ENCODE data around the gene FAM131C.
A peak's percentile ranks its signal among the peaks of the same experiment; 100 is the strongest.
"Not testable (repeated sequence)": the region's sequence is repeated elsewhere in the genome, so short reads cannot be mapped to it uniquely, and the experiment has no call there.

FAM131C gene, protein sequence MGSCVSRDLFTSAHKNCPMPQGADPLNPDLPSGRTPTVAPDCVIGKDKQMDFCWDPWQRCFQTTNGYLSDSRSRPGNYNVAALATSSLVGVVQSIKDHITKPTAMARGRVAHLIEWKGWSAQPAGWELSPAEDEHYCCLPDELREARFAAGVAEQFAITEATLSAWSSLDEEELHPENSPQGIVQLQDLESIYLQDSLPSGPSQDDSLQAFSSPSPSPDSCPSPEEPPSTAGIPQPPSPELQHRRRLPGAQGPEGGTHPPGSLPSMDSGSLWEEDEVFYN

DNA sequence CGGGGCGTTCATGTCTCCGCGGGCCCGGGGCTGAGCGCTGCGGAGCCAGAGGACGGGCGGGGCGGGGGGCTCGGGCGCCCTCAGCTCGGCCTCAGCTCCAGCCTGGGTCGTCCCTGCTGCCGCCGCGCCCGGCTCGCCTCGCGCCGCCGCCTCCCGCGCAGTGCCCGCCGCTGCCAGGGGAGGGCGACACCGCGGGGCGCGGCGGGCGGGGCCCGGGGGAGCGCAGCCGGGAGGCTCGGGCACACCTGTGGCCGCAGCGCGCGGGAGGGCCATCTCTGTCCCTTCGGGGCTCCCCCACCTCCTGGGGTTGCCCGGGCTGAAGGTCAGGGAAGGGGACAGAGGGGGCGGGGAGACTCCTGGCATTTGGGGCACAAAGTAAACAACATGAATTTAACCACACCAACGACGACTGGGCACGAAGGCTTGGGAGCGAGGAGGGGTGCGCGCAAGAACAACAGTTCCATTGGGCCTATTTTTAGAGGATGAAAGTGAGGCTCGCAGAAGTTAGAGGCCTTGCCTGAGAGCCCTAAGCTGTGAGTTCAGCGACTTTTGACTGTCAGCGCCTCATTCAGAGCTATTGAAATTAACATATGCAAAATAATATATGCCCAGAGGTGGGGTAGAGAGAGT lies at the start of gene FAM131C:
TSS of gene FAM131C (minus strand) at position 162 of the 630 bp plus-strand sequence. CDS start 209 bp downstream, outside the sequence.
- DNase-seq, result peak; percentile 46

DNA sequence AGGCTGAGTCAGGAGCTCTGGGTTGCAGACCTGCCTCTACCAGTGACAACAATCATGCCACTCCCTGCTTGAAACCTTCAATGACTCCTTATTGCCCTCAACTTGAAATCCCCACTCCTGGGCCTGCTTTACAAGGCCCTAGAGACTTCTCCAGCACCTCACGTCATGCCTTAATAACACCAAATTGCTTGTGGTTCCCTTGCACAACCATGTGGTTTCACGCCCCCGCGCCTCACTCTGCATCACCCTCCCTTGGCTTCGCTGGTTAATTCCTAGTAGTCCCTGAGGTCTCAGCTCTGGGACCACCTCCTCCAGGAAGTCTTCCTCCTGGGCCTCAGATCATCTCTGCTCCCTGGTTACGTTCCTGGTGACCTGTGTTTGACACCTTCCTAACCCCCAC lies 49.5 kb upstream of the FAM131C start:
- DNase-seq, result no peak

DNA sequence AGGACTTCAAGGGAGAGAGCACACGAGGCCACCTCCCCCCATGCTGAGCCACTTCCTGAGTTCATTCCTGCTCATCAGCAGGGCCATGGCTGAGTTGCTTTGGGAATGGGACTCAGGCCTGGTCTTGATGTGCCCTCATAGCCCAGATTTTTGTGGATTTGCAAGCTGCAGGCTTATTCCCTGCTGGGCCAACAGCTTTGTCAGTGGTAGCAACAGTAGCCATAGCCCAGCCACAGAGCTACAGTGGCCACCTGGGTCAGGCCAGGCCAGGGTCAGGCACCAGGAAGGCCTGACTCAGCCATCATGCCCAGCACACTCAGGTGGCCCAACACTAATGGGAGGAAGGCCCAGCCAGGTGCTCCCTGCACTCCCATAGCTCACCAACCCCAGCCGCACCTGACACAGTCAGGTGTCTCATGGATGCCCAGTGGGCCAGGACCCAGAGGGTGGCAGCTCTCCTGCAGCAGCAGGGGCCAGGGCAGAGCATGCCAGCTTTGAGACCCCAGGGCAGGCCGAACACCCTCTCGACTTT lies 49.0 kb upstream of the FAM131C start:
- DNase-seq, result no peak

DNA sequence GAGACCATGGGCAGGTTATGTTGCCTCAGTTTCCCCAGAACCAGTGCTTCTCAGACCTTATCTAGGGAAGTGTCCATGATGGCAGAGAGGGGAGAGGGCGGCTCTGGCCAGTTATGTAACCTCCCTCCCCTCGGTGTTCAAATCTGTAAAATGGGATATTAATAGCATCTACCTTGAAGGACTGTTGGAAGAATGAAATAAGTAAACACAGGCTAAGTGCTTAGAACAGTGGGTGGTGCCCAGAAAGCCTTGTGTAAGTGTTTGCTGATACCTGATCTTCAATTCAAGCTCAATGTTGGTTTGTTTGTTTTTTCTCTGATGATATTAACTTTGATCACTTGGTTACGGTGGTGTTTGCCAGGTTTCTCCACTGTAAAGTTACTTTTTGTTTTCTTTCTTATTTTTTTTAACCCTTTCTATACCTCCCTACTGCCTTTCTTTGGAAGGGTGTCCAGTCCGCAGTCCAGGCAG lies 47.5 kb upstream of the FAM131C start:
- no peak for DNase-seq

DNA sequence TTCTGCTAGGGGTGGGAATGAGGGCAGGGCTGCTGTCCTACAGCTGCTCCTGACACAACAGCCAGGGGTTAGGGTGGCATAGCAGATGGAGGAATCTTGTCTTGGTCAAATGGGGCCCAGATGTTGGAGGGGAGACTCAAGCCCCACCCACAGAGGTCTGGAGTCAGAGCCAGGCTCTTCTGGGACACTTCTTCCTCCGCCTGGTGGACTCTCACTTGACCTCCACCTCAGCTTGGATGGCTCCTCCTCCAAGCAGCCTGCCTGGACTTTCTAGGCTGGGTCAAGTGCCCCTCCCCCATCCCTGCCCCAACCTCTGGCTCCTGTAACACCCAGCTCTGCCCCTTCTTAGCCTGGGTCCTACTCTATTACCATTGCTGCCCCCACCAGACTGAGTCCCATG lies 47.0 kb upstream of the FAM131C start:
- DNase-seq, result no peak

DNA sequence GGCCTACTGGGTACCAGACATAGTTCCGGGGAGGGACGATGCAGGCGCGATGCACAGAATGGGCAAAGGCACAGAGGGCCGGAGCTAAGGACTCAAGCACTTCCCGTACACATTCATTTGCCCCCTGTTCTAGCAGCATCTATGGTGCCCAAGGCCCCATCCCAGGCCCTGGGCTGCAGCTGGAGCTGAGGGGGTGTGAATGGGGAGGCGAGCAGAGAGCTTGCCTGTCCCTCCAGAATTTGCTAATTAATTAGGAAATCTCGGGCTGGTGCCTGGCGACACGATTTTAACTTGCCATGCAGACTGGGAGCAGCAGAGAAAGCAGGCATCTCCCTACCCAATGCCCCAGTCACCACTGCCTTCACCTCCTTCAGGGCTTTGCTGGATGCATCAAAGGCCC lies 46.5 kb upstream of the FAM131C start:
- DNase-seq, result no peak

DNA sequence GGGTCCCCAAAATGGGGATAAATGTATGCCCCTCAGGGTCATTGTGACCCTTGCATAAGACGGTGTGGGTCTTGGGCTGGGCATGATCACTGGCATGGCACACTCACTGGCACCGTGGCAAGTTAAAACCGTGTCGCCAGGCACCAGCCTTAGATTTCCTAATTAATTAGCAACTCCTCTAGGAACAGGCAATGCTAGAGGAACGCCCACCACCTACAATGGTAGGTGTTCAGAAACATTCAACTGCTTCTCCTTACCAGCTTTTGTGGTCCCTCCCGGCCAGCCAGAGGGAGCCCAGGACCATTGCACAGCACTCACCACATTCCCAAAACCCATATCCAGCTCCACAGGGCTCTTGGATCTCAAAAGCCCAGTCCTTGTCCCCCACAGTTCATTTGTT lies 46.1 kb upstream of the FAM131C start:
- no peak for DNase-seq

DNA sequence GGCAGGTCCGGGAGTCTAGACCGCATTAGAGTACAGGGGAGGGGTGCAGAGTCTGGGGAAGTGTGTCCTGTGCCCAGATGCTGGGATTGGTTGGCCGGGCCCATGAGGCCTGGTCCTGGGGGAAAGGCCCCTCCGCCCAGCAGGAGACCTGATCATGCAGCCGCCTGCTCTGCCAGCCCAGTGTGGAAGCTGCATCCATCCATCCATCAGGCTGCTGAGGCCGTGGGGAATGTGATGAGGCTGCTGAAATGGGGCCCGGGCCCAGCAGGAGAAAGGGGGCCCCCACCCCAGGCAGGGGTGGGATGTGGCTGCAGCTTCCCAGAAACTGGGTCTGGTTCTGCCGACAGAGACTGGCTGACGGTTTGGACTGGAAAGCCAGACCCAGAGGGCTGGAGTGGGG lies 45.3 kb upstream of the FAM131C start:
- DNase-seq, result no peak

DNA sequence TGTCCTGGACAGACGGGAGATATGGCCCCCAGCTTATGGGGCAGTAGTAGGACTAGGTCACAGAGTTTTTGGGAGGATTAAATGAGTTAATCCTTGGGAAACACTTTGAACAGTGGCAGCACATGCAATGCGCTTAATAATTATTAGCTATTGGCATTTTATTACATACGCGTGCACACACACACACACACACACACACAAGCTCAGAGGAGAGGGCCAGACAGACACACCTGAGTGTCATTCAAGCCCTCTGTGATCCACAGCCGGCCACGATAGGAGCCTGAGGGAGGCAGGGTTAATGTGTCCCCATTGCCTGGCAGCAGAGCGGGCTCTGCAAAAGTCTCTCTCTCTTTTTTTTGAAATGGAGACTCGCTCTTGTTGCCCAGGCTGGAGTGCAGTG lies 44.5 kb upstream of the FAM131C start:
- DNase-seq, result no peak

DNA sequence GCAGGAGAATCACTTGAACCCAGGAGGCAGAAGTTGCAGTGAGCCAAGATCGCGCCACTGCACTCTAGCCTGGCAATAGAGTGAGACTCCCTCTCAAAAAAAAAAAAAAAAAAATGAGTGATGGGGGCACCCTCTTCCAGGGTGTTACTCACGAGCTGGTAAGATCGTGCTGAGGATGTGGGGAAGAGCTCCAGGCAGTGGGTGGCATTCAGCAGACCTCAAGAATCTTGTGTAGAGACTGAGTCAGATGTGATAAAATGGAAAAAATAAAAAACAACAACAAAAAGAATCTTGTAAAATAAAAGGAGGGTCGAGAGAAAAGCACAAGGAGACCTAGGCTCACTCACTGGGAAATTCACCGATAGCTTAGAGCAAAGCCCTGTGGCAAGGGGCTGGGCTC lies 43.9 kb upstream of the FAM131C start:
- no peak for DNase-seq

DNA sequence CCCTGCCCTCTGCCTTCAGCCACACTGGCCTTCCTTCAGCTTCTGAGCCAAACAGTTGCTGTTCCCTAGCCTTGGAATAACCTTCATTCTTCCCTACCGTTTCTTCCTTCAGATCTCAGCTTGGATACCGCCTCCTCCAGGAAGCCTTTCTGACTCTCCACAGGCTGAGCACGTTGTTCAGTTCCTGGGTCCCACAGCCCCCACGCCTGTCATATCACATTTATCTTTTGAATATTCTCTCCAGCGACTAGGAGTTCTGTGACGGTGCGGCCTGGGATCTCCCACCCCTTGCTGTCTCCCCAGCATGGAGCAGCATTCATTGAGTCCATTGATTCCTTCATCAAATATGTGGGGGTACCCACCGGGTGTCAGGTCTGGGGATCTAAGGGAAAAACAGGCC lies 43.2 kb upstream of the FAM131C start:
- no peak for DNase-seq

DNA sequence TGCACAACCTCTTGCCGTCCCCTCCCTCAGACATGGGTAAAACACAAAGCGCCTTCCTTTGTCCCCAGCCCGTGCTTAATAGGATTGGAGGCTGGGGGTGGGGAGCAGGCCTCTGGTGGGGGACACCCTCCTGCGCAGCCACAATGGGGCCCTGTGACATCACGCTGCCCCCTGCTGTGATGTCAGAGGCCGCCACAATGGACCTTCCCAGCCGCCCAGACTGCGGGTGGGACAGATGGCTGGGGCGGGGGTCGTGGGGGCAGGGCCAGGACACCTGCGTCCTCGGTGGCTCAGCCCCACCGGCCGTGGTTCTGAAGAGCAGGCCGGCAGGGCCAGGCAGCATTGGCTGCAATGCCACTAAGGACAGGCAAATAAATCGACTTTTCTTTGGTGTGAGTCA lies 42.6 kb upstream of the FAM131C start:
- DNase-seq, result no peak

DNA sequence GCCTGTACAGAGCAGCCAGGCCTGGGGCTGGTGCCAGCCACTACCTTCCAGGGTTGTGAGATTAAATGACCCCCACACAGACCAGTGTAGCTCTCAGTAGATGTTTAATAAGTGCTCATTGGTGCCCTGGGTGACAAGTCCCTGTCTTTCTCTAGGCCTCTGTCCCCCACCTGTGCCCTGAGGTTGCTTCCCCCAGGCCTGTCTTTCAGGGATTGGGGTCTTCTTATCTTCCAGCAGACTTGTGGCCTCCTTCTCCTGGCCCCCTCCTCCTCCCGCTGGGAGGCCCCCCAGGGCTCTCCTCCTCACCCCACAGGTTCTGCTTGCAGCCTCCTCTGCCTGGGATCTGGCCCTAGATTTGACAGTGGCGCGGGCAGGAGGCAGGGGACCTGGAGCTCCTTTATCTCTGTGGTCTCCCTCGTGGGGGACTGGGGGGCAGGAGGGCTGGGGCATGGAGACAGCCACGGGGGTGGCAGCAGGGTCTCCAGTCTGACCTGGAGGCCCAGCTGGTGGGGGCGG lies 42.1 kb upstream of the FAM131C start:
- no peak for DNase-seq

DNA sequence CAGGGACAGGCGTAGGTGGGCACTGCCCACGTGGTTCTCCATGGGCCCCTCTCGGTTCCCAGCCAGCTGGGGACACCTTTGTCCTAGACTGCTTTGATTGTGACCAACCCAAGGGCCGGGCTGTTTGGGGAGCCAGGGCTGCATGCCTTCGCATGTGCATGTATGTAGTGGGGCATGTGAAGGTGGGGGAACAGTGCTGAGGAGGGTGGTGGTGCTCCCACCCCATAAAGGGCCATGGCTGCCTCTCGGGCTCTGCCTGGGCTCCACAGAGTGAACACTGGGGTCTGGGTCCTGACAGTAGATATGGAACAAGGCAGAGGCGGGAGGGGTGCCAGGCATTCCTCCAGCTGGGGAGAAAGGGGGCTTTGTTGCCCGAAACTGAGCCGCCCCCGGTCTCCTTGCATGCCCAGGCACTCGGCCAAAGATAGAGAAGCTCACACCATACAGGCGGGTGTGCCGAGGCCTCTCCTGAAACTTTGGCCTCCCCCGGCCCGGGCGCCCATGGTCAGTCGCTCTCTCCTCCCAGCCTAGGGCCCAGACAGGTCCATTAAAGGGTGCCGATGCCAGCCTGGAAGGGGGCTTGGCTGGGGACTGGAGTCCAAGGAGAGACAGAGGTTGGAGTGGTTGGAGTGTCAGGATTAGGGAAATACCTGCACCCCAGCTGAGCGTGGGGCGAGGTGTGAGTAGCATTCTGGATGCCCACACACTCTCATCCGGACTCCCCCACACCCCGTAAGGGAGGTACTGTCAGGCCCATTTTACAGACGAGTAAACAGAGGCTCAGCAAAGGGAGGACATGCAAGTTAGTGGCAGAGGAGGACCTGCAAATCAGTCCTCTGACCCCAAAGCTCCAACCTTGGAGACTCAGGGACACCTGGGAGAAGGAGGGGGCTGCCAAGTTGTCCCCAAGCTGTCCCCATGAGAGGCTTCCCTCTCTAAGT lies 41.3 kb upstream of the FAM131C start:
- DNase-seq, result no peak

DNA sequence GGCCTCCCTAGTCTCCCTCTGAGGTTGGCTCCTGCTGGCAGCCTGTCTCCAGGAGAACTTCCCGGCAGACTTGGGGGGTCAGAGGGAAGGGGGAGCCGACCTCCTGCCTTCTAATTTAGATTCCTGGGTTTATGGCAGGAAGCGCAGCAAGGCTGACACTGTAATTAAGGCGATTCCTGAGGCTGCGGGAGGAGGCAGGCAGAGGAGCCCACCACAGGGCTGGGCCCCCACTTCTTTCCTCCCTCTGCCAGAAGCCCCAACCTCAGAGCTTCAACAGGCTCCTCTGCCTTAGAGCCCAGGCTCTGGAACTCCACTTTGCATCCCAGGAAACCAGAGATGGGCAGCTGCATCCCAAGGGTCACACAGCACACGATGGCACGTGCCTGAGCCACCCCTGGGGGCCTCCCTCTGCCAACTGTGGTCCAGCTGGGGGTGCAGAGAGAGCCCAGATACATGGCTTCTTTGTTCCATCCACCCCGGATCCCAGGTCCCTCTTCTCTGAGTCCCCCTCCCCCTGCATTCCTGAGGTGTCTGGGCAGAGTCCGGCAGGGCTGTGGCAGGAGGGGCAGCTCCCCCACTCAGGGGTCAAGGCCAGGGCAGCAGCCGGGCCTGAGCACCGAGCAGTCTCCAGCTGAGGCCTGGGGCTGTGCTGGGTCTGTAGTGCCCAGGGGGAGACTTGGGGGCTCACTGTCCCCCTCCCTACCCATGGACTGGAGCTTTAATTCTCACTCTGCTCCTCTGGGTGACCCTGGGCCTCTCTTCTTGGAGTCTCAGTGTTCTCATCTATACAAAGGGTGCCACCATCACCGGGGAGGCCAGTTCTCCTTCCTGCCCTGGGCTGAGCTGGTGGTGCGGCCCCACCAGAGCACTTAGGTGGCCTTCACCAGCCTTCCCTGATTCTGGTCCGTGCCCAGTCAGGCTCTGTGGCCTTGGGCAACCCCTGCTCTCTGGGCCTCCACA lies 39.4 kb upstream of the FAM131C start:
- no peak for DNase-seq

DNA sequence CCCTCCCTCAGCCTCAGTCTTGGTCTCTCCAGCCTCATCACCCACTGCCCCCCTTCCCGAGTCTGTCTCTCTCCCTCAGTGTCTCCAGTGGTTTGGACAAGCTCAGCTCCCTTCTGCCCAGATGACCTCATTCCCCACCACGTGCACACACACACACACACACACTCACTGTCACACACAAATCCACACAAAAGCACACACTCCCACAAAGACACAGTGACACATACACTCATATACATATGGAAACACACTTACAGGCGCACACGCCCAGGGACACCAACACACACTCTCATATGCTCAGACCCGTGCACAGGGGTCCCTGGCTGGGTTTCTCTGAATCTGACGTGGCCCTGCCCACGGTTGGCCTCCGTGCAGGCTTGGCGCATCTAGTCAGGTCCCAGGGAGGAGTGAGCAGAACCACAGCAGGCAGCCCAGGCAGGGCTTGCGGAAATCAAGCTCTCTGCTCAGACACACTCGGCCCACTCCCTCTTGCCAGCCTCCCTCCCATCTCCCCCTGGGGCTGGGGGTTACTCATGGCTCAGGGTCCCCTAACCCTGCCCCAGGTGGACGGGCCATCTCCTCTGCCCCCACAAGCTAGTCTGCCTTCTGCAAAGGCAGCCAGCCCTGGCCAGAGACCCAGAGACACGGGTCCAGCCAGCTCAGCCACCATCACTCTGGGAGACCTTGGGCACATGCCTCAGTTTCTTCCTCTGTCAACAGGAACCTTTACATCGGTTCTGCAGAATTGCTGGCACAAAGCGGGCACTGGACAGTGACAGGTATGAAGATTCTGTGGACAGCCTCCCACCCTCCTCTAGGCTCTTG lies 38.5 kb upstream of the FAM131C start:
- DNase-seq, result no peak

DNA sequence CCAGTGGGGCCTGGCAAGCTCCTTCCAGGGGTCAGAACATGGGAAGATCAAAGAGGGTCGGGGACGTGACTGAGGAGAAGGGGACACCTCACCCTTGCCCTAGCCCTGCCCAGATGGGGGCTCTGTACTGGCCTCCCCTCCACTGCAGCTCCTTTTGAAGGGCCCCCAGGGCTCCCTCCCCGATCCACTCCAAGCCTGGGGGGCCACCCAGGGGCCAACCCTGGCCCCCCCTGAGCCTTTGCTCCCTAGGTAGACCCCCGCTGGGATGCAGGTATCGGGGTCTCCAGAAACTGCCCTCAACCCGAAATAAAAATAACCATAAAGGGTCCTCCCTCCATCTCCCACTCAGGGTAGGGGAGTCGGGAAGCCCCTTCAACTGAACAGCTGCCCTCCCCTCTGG lies 37.4 kb upstream of the FAM131C start:
- DNase-seq, result no peak

DNA sequence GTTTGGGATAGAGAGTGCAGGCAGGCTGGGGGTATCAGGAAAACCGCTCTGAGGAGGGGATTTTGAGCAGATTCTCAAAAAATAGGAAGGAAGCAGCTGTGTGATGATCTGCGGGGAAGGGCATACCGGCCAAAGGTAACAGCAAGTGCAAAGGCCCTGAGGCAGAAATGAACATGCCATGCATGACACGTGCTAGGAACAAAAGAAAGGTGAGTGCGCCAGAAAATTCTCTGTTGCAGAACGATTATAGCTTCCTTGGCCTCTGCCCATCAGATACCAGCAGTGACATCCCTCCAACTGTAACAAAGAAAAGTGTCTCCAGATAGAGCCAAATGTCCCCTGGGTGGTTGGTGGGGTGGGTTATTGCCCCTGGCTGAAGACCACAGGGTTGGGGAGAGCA lies 37.0 kb upstream of the FAM131C start:
- no peak for DNase-seq

DNA sequence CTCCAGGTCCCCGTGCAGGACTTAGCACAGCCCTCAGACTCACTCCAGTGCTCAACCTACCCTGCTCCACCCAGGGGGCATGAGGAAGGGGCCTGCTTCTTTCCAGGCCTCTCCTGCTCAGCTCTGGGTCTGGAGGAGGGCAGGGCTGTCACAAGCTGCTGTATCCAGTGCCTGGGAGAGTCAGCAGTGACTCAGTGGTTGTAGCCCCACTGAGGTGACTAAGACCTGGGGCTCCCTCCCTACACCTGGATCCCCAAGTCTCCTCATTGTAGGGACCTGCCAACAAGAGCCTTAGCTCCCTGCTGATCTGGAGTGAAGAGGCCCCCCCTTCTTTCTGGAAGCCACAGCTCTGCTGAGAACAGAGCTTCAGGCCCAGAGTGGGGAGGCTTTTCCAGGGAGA lies 36.1 kb upstream of the FAM131C start:
- no peak for DNase-seq

DNA sequence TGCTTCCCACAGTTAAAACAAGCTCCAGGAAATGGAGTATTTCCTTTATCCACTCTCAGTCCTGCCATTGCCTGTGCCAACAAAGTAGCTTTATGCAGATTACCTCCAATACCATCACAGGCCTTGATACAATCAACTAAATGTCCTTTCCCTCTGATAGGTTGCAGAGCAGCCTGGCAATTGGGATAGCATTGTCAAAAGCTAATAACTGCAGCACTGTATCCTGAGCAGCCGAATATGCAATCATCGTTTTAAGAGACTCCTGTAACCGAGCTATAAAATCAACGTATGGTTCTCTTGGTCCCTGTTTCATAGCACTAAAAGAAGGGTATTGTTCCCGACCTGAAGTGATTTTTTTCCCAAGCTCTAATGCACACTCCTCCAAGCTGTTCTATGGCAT lies 33.6 kb upstream of the FAM131C start:
- DNase-seq, result not testable (repeated sequence)

DNA sequence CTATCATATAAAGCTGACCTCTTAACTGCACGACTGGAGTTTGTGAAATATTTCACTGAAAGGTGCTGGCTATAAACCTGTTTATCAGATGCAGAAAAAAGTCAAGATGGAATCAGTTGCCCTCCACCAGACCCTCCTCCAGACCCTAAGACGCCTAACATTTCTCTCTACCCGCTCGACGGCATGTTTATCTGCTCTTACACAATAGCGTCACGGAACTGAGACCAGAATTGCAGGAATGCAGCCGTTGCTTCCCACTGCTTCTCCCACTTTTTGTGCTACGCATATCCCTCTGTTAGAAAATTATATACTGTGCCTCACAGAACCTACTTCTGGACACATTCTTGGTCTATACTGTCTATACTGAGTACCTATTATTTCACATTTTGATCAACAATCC lies 28.2 kb upstream of the FAM131C start:
- DNase-seq, result no peak

Measured in NCI-H526 treated with DMSO at 0.1 percent for 48 hours (cell line).